Endothelial cell of hepatic sinusoid (primary cell): ENCODE measurements around the gene PLXNA1.

ENCODE experiments used
- in situ Hi-C: cut with HindIII; loops from 2 replicates; pipeline ENCODE4 v1.10.0; 2017; ENCODE audit warnings: low sequenced_read_pairs

The PLXNA1 gene

GRCh38 chr3:126999383-126999782 lies 16.5 kb downstream of the PLXNA1 start:
- in situ Hi-C loops: no loop called here

- in situ Hi-C loops: no loop called here
These were observed 17.2 kb downstream of the PLXNA1 start for GRCh38 chr3:127000119-127000518.

GRCh38 chr3:127000761-127001160 lies 17.8 kb downstream of the PLXNA1 start:
- in situ Hi-C loops: no loop called here

GRCh38 chr3:127001486-127002194 lies 18.7 kb downstream of the PLXNA1 start:
- in situ Hi-C loops: no loop called here

GRCh38 chr3:127002195-127003174 lies 19.6 kb downstream of the PLXNA1 start:
- in situ Hi-C loops: no loop called here

- in situ Hi-C loops: no loop called here
These were observed 20.2 kb downstream of the PLXNA1 start for GRCh38 chr3:127003175-127003555.

- in situ Hi-C loops: no loop called here
These were observed 20.8 kb downstream of the PLXNA1 start for GRCh38 chr3:127003601-127004280.

GRCh38 chr3:127004641-127005397 lies 21.9 kb downstream of the PLXNA1 start:
- in situ Hi-C loops: no loop called here

GRCh38 chr3:127005864-127006500 lies 23.1 kb downstream of the PLXNA1 start:
- in situ Hi-C loops: no loop called here

GRCh38 chr3:127006781-127007436 lies 24.0 kb downstream of the PLXNA1 start:
- in situ Hi-C loops: no loop called here

- in situ Hi-C loops: no loop called here
These were observed 25.3 kb downstream of the PLXNA1 start for GRCh38 chr3:127008236-127008635.

- in situ Hi-C loops: no loop called here
These were observed 26.6 kb downstream of the PLXNA1 start for GRCh38 chr3:127009531-127009930.

- in situ Hi-C loops: no loop called here
These were observed 28.5 kb downstream of the PLXNA1 start for GRCh38 chr3:127011270-127011992.

- in situ Hi-C loops: no loop called here
These were observed 29.2 kb downstream of the PLXNA1 start for GRCh38 chr3:127012091-127012490.

- in situ Hi-C loops: no loop called here
These were observed 30.3 kb downstream of the PLXNA1 start for GRCh38 chr3:127013181-127013580.

GRCh38 chr3:127013758-127014535 lies 31.0 kb downstream of the PLXNA1 start:
- in situ Hi-C loops: no loop called here

- in situ Hi-C loops: no loop called here
These were observed 31.8 kb downstream of the PLXNA1 start for GRCh38 chr3:127014536-127015281.
